Chondrocyte (in vitro differentiated cells): Measurements from ENCODE around the gene TOP1. TPM values are rescaled to one million over a fixed set of nuclear protein-coding genes. Genes with fewer than 3 reads are reported as not detected.

Source experiments
- DNase-seq: peaks from one replicate; pipeline ENCODE4 v3.0.0; 2021; ENCODE audit warnings: mixed read lengths, low spot score
- H3K27ac Mint-ChIP-seq: one replicate; pipeline ENCODE4 v1.8.0; 2021; ENCODE audit warnings: mild to moderate bottlenecking, moderate library complexity, mixed read lengths; ENCODE audit not compliant: unreplicated experiment
- H3K27me3 Mint-ChIP-seq: 2 replicates; pipeline ENCODE4 v1.8.0; 2021; ENCODE audit warnings: low read depth, mixed read lengths
- H3K36me3 Mint-ChIP-seq: 2 replicates; pipeline ENCODE4 v1.8.0; 2021; ENCODE audit warnings: low read depth, mixed read lengths
- H3K4me1 Mint-ChIP-seq: 2 replicates; pipeline ENCODE4 v1.8.0; 2021; ENCODE audit warnings: low read depth, mild to moderate bottlenecking, mixed read lengths
- H3K4me3 Mint-ChIP-seq: one replicate; pipeline ENCODE4 v1.8.0; 2021; ENCODE audit warnings: mild to moderate bottlenecking, moderate library complexity, mixed read lengths; ENCODE audit not compliant: unreplicated experiment
- H3K9me3 Mint-ChIP-seq: 2 replicates; pipeline ENCODE4 v1.8.0; 2021; ENCODE audit warnings: low read depth, mixed read lengths
- CTCF ChIP-seq: fragments of 200-600 bp; sonication (generic); IDR thresholded peaks from 2 replicates; pipeline ENCODE4 v1.5.0; 2021; ENCODE audit warnings: antibody characterized with exemption, mild to moderate bottlenecking, moderate library complexity
- total RNA-seq: library from RNA; stranded (reverse); gene quantifications from 3 replicates; pipeline ENCODE4 v1.2.1, GENCODE V29; 2021

TOP1 gene
- total RNA-seq, 1 donor from 2014 or later: 39.0 TPM

- H3K27me3 Mint-ChIP-seq: no peaks in the 10 kb centered on the region
- H3K36me3 Mint-ChIP-seq: peaks cover 21% of the 10 kb centered on the region
- no peak for DNase-seq
- H3K4me1 Mint-ChIP-seq: peaks cover 39% of the 10 kb centered on the region
- no peak overlapping the region for H3K27ac Mint-ChIP-seq
- H3K9me3 Mint-ChIP-seq: no peaks in the 10 kb centered on the region
- no peak overlapping the region for H3K4me3 Mint-ChIP-seq
- no peak for TF ChIP-seq CTCF
Observed at GRCh38 chr20:41158082-41158625, 129.5 kb downstream of the TOP1 start.

- Mint-ChIP-seq H3K4me3 (no peak overlapping the region), H3K27ac (no peak overlapping the region), H3K9me3 (no peaks in the 10 kb centered on the region), H3K27me3 (no peaks in the 10 kb centered on the region), H3K36me3 (peaks cover 32% of the 10 kb centered on the region), H3K4me1 (peaks cover 28% of the 10 kb centered on the region)
- DNase-seq: no peak
- TF ChIP-seq CTCF: no peak
Observed at GRCh38 chr20:41159547-41159946, 130.9 kb downstream of the TOP1 start.

- H3K4me3 Mint-ChIP-seq: no peak overlapping the region
- H3K27ac Mint-ChIP-seq: no peak overlapping the region
- H3K4me1 Mint-ChIP-seq: peaks cover 17% of the 10 kb centered on the region
- no peaks in the 10 kb centered on the region for H3K9me3 Mint-ChIP-seq
- TF ChIP-seq CTCF: no peak
- peaks cover 39% of the 10 kb centered on the region for H3K36me3 Mint-ChIP-seq
- no peaks in the 10 kb centered on the region for H3K27me3 Mint-ChIP-seq
- no peak for DNase-seq
Observed at GRCh38 chr20:41160686-41161085, 132.1 kb downstream of the TOP1 start.

- Mint-ChIP-seq H3K27me3 (no peaks in the 10 kb centered on the region), H3K9me3 (no peaks in the 10 kb centered on the region), H3K4me1 (peaks cover 13% of the 10 kb centered on the region), H3K27ac (no peak overlapping the region), H3K4me3 (no peak overlapping the region), H3K36me3 (peaks cover 48% of the 10 kb centered on the region)
- DNase-seq: no peak
- no peak for TF ChIP-seq CTCF
Observed at GRCh38 chr20:41161886-41162285, 133.3 kb downstream of the TOP1 start.

GRCh38 chr20:41162396-41162795, 133.8 kb downstream of the TOP1 start:
- peaks cover 53% of the 10 kb centered on the region for H3K36me3 Mint-ChIP-seq
- no peak for DNase-seq
- H3K4me1 Mint-ChIP-seq: peaks cover 8% of the 10 kb centered on the region
- H3K4me3 Mint-ChIP-seq: no peak overlapping the region
- TF ChIP-seq CTCF: no peak
- no peak overlapping the region for H3K27ac Mint-ChIP-seq
- H3K27me3 Mint-ChIP-seq: no peaks in the 10 kb centered on the region
- H3K9me3 Mint-ChIP-seq: no peaks in the 10 kb centered on the region
